Stimulated activated CD8-positive, alpha-beta memory T cell treated with anti-CD3 and anti-CD28 coated beads, Interleukin-12 subunit alpha, Interleukin-12 subunit beta, amount 100 ng/mL, for 1 hour (primary cell): ENCODE results near the gene CLOCK.

Source experiments
- DNase-seq: peaks from one replicate; pipeline ENCODE4 v3.0.0-alpha.2; 2020; ENCODE audit warnings: low read depth

Gene CLOCK

DNA sequence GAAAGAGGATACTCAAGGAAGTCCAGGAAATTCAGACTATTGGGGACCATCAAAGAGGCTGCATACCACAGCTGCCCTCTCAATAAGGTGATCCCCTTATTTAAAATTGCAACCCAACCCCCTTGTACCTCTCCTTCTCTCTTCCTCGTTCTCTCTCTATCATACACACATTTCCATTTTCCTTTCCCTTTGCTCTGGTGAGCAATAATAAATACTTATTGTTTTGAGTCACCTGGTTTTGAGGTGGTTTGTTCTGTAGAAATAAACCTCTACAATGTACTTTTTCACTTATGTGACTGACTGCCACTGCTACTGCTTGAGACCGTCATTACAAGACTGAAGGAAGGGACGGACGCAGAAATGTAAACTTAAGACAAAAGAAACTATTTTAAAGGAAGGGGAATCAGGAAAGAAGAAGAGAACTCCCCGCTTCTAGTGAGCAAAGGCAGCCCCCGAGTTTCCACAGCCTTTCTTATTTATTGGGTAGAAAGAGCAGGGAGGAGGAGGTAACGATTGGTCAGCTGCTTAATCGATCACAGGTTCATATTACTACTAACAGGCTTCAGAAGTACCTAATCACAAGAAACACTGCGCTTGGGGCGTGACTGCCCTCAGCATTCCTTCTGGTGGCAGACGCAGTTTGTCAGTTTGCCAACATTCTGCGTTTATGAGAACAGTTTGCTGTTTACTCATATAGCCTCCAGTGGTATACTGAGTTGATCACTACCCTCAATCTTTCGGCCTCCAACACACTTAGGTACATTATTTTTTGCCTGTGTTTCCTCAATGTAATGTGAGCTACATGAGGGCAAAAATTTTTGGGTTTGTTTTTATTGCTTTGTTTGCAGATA, 167.9 kb downstream of the CLOCK start:
- DNase-seq: no peak
